Astrocyte (in vitro differentiated cells and primary cell): Measurements from ENCODE around the gene POLG. TPM values are rescaled to one million over a fixed set of nuclear protein-coding genes. Genes with fewer than 3 reads are reported as not detected.

Experiments used
- DNase-seq: peaks from one replicate; pipeline ENCODE4 v3.0.0-alpha.2; 2010; ENCODE audit warnings: low read depth
- FAIRE-seq: peaks from 2 replicates; lab custom pipeline; 2011; peaks lifted over from hg19 to GRCh38; lab: Jason Lieb, UNC
- H2AFZ ChIP-seq: 2 replicates; pipeline ENCODE4 v1.6.0; 2012; ENCODE audit warnings: low read depth, low read length, inconsistent platforms
- H3K27ac ChIP-seq: 2 replicates; pipeline ENCODE4 v1.5.1; 2011; ENCODE audit warnings: low read depth, low read length, inconsistent platforms
- H3K27me3 ChIP-seq: 2 replicates; pipeline ENCODE4 v1.6.0; 2011; ENCODE audit warnings: low read length, inconsistent platforms; ENCODE audit not compliant: insufficient read depth
- H3K36me3 ChIP-seq: 2 replicates; pipeline ENCODE4 v1.5.1; 2011; ENCODE audit warnings: low read length, inconsistent platforms; ENCODE audit not compliant: insufficient read depth
- H3K4me1 ChIP-seq: 2 replicates; pipeline ENCODE4 v1.5.1; 2011; ENCODE audit warnings: low read length, inconsistent platforms; ENCODE audit not compliant: insufficient read depth
- H3K4me2 ChIP-seq: 2 replicates; pipeline ENCODE4 v1.6.0; 2012; ENCODE audit warnings: low read length, inconsistent platforms
- H3K4me3 ChIP-seq: 2 replicates; pipeline ENCODE4 v1.5.1; 2011; ENCODE audit warnings: low read depth, mild to moderate bottlenecking, low read length, inconsistent platforms; ENCODE audit not compliant: insufficient read depth
- H3K79me2 ChIP-seq: 2 replicates; pipeline ENCODE4 v1.6.0; 2012; ENCODE audit warnings: mild to moderate bottlenecking, low read length, inconsistent platforms; ENCODE audit not compliant: insufficient read depth
- H3K9ac ChIP-seq: 2 replicates; pipeline ENCODE4 v1.6.0; 2012; ENCODE audit warnings: mild to moderate bottlenecking, low read length, inconsistent platforms
- H3K9me3 ChIP-seq: 2 replicates; pipeline ENCODE4 v1.5.1; 2012; ENCODE audit warnings: low read depth, mild to moderate bottlenecking, low read length, inconsistent platforms; ENCODE audit not compliant: insufficient read depth
- H4K20me1 ChIP-seq: 2 replicates; pipeline ENCODE4 v1.6.0; 2012; ENCODE audit warnings: low read length, inconsistent platforms; ENCODE audit not compliant: insufficient read depth
- H3K27ac Mint-ChIP-seq: one replicate; pipeline ENCODE4 v1.8.0; 2021; ENCODE audit warnings: mild to moderate bottlenecking, mixed read lengths; ENCODE audit not compliant: unreplicated experiment
- H3K27me3 Mint-ChIP-seq: one replicate; pipeline ENCODE4 v1.8.0; 2021; ENCODE audit warnings: low read depth, mixed read lengths; ENCODE audit not compliant: unreplicated experiment
- H3K36me3 Mint-ChIP-seq: one replicate; pipeline ENCODE4 v1.8.0; 2021; ENCODE audit warnings: low read depth, mixed read lengths; ENCODE audit not compliant: unreplicated experiment
- H3K4me1 Mint-ChIP-seq: one replicate; pipeline ENCODE4 v1.8.0; 2021; ENCODE audit warnings: low read depth, mixed read lengths; ENCODE audit not compliant: unreplicated experiment
- H3K4me3 Mint-ChIP-seq: one replicate; pipeline ENCODE4 v1.8.0; 2021; ENCODE audit warnings: mild to moderate bottlenecking, moderate library complexity, mixed read lengths; ENCODE audit not compliant: unreplicated experiment
- H3K9me3 Mint-ChIP-seq: one replicate; pipeline ENCODE4 v1.8.0; 2021; ENCODE audit warnings: mild to moderate bottlenecking, mixed read lengths; ENCODE audit not compliant: unreplicated experiment
- EZH2 ChIP-seq: IDR thresholded peaks from 2 replicates; pipeline ENCODE4 v1.6.1; 2012; ENCODE audit warnings: mild to moderate bottlenecking, low read length, inconsistent platforms; ENCODE audit not compliant: insufficient read depth
- total RNA-seq: library from RNA; stranded (reverse); gene quantifications from 2 replicates; pipeline ENCODE4 v1.2.1, GENCODE V29; 2021
- TF ChIP-seq, protein P1 (sequence below): IDR thresholded peaks from 2 replicates; pipeline ENCODE4 v1.5.1; 2011; ENCODE audit warnings: low read depth, mild to moderate bottlenecking, inconsistent platforms, low read length, moderate library complexity; ENCODE audit not compliant: insufficient read depth

The POLG gene
- total RNA-seq, 1 donor from 2014 or later = 54.4 TPM

- H3K4me3 Mint-ChIP-seq = no peak overlapping the region
- peaks cover 16% of the 10 kb centered on the region for H3K4me1 Mint-ChIP-seq
- no peaks in the 10 kb centered on the region for H3K9me3 Mint-ChIP-seq
- Histone ChIP-seq H2AFZ (no peak overlapping the region), H4K20me1 (no peaks in the 10 kb centered on the region), H3K4me1 (peaks cover 15% of the 10 kb centered on the region), H3K9me3 (no peaks in the 10 kb centered on the region), H3K4me2 (no peak overlapping the region), H3K79me2 (no peaks in the 10 kb centered on the region), H3K9ac (no peak overlapping the region), H3K4me3 (no peak overlapping the region), H3K27me3 (no peaks in the 10 kb centered on the region), H3K36me3 (peaks cover 19% of the 10 kb centered on the region), H3K27ac (no peak overlapping the region)
- no peaks in the 10 kb centered on the region for H3K27me3 Mint-ChIP-seq
- no peak for DNase-seq
- FAIRE-seq = no peak
- no peak overlapping the region for H3K27ac Mint-ChIP-seq
- TF ChIP-seq, protein P1, sequence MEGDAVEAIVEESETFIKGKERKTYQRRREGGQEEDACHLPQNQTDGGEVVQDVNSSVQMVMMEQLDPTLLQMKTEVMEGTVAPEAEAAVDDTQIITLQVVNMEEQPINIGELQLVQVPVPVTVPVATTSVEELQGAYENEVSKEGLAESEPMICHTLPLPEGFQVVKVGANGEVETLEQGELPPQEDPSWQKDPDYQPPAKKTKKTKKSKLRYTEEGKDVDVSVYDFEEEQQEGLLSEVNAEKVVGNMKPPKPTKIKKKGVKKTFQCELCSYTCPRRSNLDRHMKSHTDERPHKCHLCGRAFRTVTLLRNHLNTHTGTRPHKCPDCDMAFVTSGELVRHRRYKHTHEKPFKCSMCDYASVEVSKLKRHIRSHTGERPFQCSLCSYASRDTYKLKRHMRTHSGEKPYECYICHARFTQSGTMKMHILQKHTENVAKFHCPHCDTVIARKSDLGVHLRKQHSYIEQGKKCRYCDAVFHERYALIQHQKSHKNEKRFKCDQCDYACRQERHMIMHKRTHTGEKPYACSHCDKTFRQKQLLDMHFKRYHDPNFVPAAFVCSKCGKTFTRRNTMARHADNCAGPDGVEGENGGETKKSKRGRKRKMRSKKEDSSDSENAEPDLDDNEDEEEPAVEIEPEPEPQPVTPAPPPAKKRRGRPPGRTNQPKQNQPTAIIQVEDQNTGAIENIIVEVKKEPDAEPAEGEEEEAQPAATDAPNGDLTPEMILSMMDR = no peak
- no peak for TF ChIP-seq EZH2
- peaks cover 2% of the 10 kb centered on the region for H3K36me3 Mint-ChIP-seq
Observed at GRCh38 chr15:89305395-89305794, 29.2 kb downstream of the POLG start.

DNA sequence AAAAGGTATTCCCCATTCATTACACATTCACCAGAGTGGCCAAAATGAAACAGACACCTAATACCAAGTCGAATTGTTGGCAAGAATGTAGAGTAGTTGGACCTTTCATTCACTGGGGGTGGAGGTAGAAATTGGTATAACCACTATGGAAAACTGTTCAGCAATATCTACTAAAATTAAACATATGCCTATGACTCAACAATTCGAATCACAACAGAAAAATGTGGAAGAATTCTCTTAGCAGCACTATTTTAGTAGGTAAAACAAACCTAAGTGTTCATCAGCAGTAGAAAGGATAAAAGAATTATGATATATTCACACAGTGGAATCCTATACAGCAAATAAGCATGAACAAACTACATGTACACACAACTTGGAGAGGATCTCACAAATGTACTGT, 30.6 kb downstream of the POLG start:
- H3K4me1 ChIP-seq = peaks cover 15% of the 10 kb centered on the region
- DNase-seq = no peak

More for the DNA sequence above, 30.6 kb downstream of the POLG start:
- no peak overlapping the region for H3K27ac Mint-ChIP-seq
- no peak for FAIRE-seq
- H3K4me3 Mint-ChIP-seq = no peak overlapping the region
- peaks cover 2% of the 10 kb centered on the region for H3K36me3 Mint-ChIP-seq
- H3K36me3 ChIP-seq = peaks cover 15% of the 10 kb centered on the region
- H3K4me1 Mint-ChIP-seq = peaks cover 14% of the 10 kb centered on the region
- no peaks in the 10 kb centered on the region for H3K9me3 ChIP-seq
- no peak overlapping the region for H3K4me2 ChIP-seq
- H3K4me3 ChIP-seq = no peak overlapping the region
- no peak overlapping the region for H3K27ac ChIP-seq
- no peak overlapping the region for H2AFZ ChIP-seq
- no peaks in the 10 kb centered on the region for H3K9me3 Mint-ChIP-seq
- no peaks in the 10 kb centered on the region for H3K27me3 Mint-ChIP-seq
- H3K79me2 ChIP-seq = no peaks in the 10 kb centered on the region
- H3K27me3 ChIP-seq = no peaks in the 10 kb centered on the region
- TF ChIP-seq, protein P1 = no peak
- no peak overlapping the region for H3K9ac ChIP-seq
- no peaks in the 10 kb centered on the region for H4K20me1 ChIP-seq
